Neuronal stem cell (in vitro differentiated cells): ENCODE data around the gene DXO.
"Not testable (repeated sequence)": the region's sequence is repeated elsewhere in the genome, so short reads cannot be mapped to it uniquely, and the experiment has no call there.

Source experiments
- DNase-seq: peaks from one replicate; pipeline ENCODE4 v3.0.0-alpha.2; 2013; ENCODE audit warnings: low spot score
- H2AFZ ChIP-seq: one replicate; pipeline ENCODE4 v1.6.1; 2013; ENCODE audit warnings: mild to moderate bottlenecking, low read length, inconsistent platforms
- H2AK5ac ChIP-seq: 2 replicates; pipeline ENCODE4 v1.6.1; 2013; ENCODE audit warnings: low read depth, mild to moderate bottlenecking, inconsistent platforms, low read length, moderate library complexity, mixed read lengths
- H2BK120ac ChIP-seq: 2 replicates; pipeline ENCODE4 v1.6.1; 2013; ENCODE audit warnings: low read depth, mild to moderate bottlenecking, inconsistent platforms, low read length, moderate library complexity, mixed read lengths
- H2BK12ac ChIP-seq: one replicate; pipeline ENCODE4 v1.6.1; 2013; ENCODE audit warnings: low read length, inconsistent platforms
- H2BK15ac ChIP-seq: 2 replicates; pipeline ENCODE4 v1.6.1; 2013; ENCODE audit warnings: mild to moderate bottlenecking, low read length, inconsistent platforms, mixed read lengths
- H2BK5ac ChIP-seq: one replicate; pipeline ENCODE4 v1.6.1; 2013; ENCODE audit warnings: inconsistent platforms, mild to moderate bottlenecking, low read length, moderate library complexity
- H3K14ac ChIP-seq: one replicate; pipeline ENCODE4 v1.6.1; 2013; ENCODE audit warnings: low read length, inconsistent platforms
- H3K18ac ChIP-seq: 2 replicates; pipeline ENCODE4 v1.6.1; 2013; ENCODE audit warnings: low read length, inconsistent platforms
- H3K23ac ChIP-seq: 2 replicates; pipeline ENCODE4 v1.6.1; 2013; ENCODE audit warnings: low read depth, mild to moderate bottlenecking, mixed read lengths, low read length, inconsistent platforms; ENCODE audit not compliant: poor library complexity
- H3K27ac ChIP-seq: replicated peaks from 3 replicates; pipeline ENCODE4 v1.5.1; 2013; ENCODE audit warnings: low read length, inconsistent platforms
- H3K27me3 ChIP-seq, 3 experiments: 2 replicates each; pipeline ENCODE4 v1.6.1; 2013; ENCODE audit warnings: low read length in 3 of 3, mild to moderate bottlenecking in 2 of 3, inconsistent platforms in 1 of 3, low read depth in 1 of 3, mixed read lengths in 1 of 3, moderate library complexity in 1 of 3; ENCODE audit not compliant: control insufficient read depth in 3 of 3, insufficient read depth in 3 of 3
- H3K36me3 ChIP-seq, 2 donors: replicated peaks in 1 of 2; 2 replicates each; pipeline ENCODE4 v1.6.1; 2013; ENCODE audit warnings: low read length in 2 of 2; ENCODE audit not compliant: control insufficient read depth in 2 of 2, insufficient read depth in 2 of 2
- H3K4ac ChIP-seq: 2 replicates; pipeline ENCODE4 v1.6.1; 2013; ENCODE audit warnings: inconsistent platforms, mild to moderate bottlenecking, low read length, moderate library complexity
- H3K4me1 ChIP-seq, 2 donors: 1 replicate in 1 of 2; 2 replicates in 1 of 2; pipeline ENCODE4 v1.6.1; 2013; ENCODE audit warnings: low read length in 2 of 2, low read depth in 1 of 2; ENCODE audit not compliant: control insufficient read depth in 2 of 2, insufficient read depth in 1 of 2
- H3K4me2 ChIP-seq: one replicate; pipeline ENCODE4 v1.6.1; 2013; ENCODE audit warnings: mild to moderate bottlenecking, low read length, inconsistent platforms; ENCODE audit not compliant: insufficient read depth, poor library complexity, severe bottlenecking
- H3K4me3 ChIP-seq, 2 donors: 2 replicates each; pipeline ENCODE4 v1.5.1; 2013; ENCODE audit warnings: low read length in 2 of 2, mild to moderate bottlenecking in 2 of 2, inconsistent platforms in 1 of 2, moderate library complexity in 1 of 2
- H3K79me1 ChIP-seq: one replicate; pipeline ENCODE4 v1.6.1; 2013; ENCODE audit warnings: low read depth, mild to moderate bottlenecking, inconsistent platforms, low read length, moderate library complexity
- H3K9ac ChIP-seq: one replicate; pipeline ENCODE4 v1.6.1; 2013; ENCODE audit warnings: mild to moderate bottlenecking, low read depth, low read length, inconsistent platforms; ENCODE audit not compliant: poor library complexity
- H3K9me3 ChIP-seq, 2 donors: replicated peaks in 1 of 2; 2 replicates each; pipeline versions ENCODE3 to v1.6.1; 2013; ENCODE audit warnings: low read length in 2 of 2, mild to moderate bottlenecking in 2 of 2, inconsistent platforms in 1 of 2, low read depth in 1 of 2, mixed read lengths in 1 of 2, moderate library complexity in 1 of 2; ENCODE audit not compliant: control insufficient read depth in 2 of 2, insufficient read depth in 1 of 2
- H4K8ac ChIP-seq: one replicate; pipeline ENCODE4 v1.6.1; 2013; ENCODE audit warnings: low read depth, mild to moderate bottlenecking, inconsistent platforms, low read length, moderate library complexity
- H4K91ac ChIP-seq: one replicate; pipeline ENCODE4 v1.6.1; 2013; ENCODE audit warnings: low read length, low read depth, mild to moderate bottlenecking, inconsistent platforms; ENCODE audit not compliant: poor library complexity
- WGBS, 2 donors: extraction: QIAGEN DNeasy Blood & Tissue Kit; methylation state at CpG; one replicate each; pipeline ENCODE4 v1.1.7; 2013; ENCODE audit warnings: missing lambda C conversion rate in 2 of 2, mixed read lengths in 1 of 2; ENCODE audit not compliant: insufficient read length in 2 of 2, insufficient replicate concordance in 1 of 2; ENCODE audit errors: extremely low coverage in 2 of 2; 5-methylcytosine and 5-hydroxymethylcytosine counted together

DXO gene

DNA sequence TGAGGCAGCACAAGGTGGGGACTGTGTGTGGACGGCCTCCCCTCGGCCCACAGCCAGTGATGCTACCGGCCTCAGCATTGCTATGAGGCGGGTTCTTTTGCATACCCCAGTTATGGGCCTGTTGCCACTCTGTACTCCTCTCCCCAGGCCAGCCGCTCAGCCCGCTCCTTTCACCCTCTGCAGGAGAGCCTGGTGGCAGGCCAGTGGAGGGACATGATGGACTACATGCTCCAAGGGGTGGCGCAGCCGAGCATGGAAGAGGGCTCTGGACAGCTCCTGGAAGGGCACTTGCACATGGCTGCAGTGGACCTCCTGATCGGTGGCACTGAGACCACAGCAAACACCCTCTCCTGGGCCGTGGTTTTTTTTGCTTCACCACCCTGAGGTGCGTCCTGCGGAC, 35.1 kb upstream of the DXO start:
- not testable (repeated sequence) for H3K9me3 ChIP-seq, H2BK15ac ChIP-seq, H4K91ac ChIP-seq, H3K18ac ChIP-seq, H3K14ac ChIP-seq, H2BK5ac ChIP-seq, H3K27ac ChIP-seq, H3K4me1 ChIP-seq, H2AFZ ChIP-seq, H3K4me2 ChIP-seq, H3K79me1 ChIP-seq, H2BK12ac ChIP-seq, H3K27me3 ChIP-seq, H2AK5ac ChIP-seq, DNase-seq, H3K36me3 ChIP-seq, H3K4me3 ChIP-seq, H3K4ac ChIP-seq, H4K8ac ChIP-seq, H2BK120ac ChIP-seq, H3K9ac ChIP-seq, H3K23ac ChIP-seq
- no CpG with 5 or more reads among the region's 12 CpGs for WGBS, 2 donors

DNA sequence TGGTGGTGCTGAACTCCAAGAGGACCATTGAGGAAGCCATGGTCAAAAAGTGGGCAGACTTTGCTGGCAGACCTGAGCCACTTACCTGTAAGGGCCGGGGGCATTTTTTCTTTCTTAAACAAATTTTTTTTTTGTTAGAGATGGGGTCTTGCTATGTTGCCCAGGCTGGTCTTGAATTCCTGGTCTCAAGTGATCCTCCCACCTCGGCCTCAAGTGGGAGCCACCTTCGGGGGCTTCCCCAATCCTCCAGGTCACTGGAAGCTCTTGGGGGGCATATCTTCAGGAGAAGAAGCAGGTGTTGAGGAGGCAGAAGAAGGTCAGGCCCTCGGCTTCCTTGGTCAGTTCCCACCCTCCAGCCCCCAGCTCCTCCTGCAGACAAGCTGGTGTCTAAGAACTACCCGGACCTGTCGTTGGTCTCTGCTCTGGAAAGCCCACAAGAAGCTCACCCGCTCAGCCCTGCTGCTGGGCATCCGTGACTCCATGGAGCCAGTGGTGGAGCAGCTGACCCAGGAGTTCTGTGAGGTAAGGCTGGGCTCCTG, 34.1 kb upstream of the DXO start:
- not testable (repeated sequence) for H3K27ac ChIP-seq, H3K14ac ChIP-seq, H2BK120ac ChIP-seq, H3K36me3 ChIP-seq, H3K4me1 ChIP-seq, H4K91ac ChIP-seq, H2BK15ac ChIP-seq, H4K8ac ChIP-seq, H3K9ac ChIP-seq, H3K4me3 ChIP-seq, H3K79me1 ChIP-seq, DNase-seq, H2AK5ac ChIP-seq, H3K4me2 ChIP-seq, H2AFZ ChIP-seq, H3K9me3 ChIP-seq, H2BK5ac ChIP-seq, H3K18ac ChIP-seq, H3K27me3 ChIP-seq, H3K23ac ChIP-seq, H3K4ac ChIP-seq, H2BK12ac ChIP-seq
- WGBS, 2 donors: no CpG with 5 or more reads among the region's 8 CpGs

DNA sequence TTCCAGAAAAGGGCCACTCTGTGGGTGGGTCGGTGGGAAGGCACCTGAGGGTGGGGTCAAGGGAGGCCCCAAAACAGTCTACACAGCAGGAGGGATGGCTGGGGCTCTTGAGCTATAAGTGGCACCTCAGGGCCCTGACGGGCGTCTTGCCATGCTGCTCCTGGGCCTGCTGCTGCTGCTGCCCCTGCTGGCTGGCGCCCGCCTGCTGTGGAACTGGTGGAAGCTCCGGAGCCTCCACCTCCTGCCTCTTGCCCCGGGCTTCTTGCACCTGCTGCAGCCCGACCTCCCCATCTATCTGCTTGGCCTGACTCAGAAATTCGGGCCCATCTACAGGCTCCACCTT, 33.6 kb upstream of the DXO start:
- H3K9ac ChIP-seq, H3K9me3 ChIP-seq, H2BK120ac ChIP-seq, H2AK5ac ChIP-seq, H2BK12ac ChIP-seq, H3K18ac ChIP-seq, H4K8ac ChIP-seq, H3K14ac ChIP-seq, H3K4me1 ChIP-seq, H2BK5ac ChIP-seq, H3K27ac ChIP-seq, H3K4me2 ChIP-seq, H3K4ac ChIP-seq, H3K4me3 ChIP-seq, H4K91ac ChIP-seq, H3K23ac ChIP-seq, DNase-seq, H2BK15ac ChIP-seq, H3K79me1 ChIP-seq, H3K27me3 ChIP-seq, H2AFZ ChIP-seq, H3K36me3 ChIP-seq: not testable (repeated sequence)
- no CpG with 5 or more reads among the region's 9 CpGs for WGBS, 2 donors

DNA sequence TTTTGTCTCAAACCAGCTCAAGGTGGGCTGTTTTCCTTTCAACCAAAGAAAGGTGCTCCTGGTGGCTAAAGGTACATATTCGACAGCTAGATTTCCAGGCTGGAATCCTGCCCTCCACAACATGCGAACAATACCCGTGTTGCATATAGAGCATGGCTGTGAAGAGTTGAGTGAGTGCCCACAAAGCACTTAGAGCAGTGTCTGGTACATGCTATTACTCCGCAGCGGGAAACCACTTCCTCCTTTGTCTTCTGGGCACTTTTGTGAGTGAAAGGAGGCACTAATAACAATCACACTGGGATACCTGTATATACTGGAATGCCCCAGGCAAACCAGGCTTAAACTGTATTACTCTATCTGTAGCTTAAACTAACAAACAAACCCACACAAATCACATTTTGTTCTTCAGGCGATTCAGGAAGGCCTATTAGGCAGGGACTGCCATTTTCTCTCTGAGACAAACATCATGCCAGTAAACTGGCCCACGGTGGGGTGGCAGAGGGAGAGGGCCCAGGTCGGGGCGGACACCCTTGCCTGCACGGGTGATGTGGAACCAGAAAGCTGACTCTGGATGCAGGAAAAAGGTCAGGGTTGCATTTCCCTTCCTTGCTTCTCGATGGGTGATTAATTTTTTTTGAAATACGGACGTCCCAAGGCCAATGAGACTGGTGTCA, 33.1 kb upstream of the DXO start:
- H2BK5ac ChIP-seq, H3K18ac ChIP-seq, H2BK120ac ChIP-seq, H3K23ac ChIP-seq, H3K4ac ChIP-seq, H3K4me1 ChIP-seq, H4K91ac ChIP-seq, H2AFZ ChIP-seq, H3K9me3 ChIP-seq, H2AK5ac ChIP-seq, H2BK12ac ChIP-seq, H4K8ac ChIP-seq, H3K4me2 ChIP-seq, H3K14ac ChIP-seq, H3K27me3 ChIP-seq, H3K36me3 ChIP-seq, H3K79me1 ChIP-seq, DNase-seq, H3K27ac ChIP-seq, H3K4me3 ChIP-seq, H2BK15ac ChIP-seq, H3K9ac ChIP-seq: not testable (repeated sequence)
- no CpG with 5 or more reads among the region's 13 CpGs for WGBS, 2 donors
